Keratinocyte (primary cell): ENCODE results near the gene KCNJ13. TPM values are rescaled to one million over a fixed set of nuclear protein-coding genes. Genes with fewer than 3 reads are reported as not detected.

Source experiments
- DNase-seq: peaks from one replicate; pipeline ENCODE4 v3.0.0-alpha.2; 2011; ENCODE audit warnings: low read depth, missing footprints, low spot score
- FAIRE-seq: peaks from 2 replicates; lab custom pipeline; 2011; peaks lifted over from hg19 to GRCh38; lab: Jason Lieb, UNC
- H2AFZ ChIP-seq: 2 replicates; pipeline ENCODE4 v1.6.0; 2012; ENCODE audit warnings: low read length, control low read depth, inconsistent platforms; ENCODE audit not compliant: control insufficient read depth
- H3K27ac ChIP-seq: 2 replicates; pipeline ENCODE4 v1.5.1; 2011; ENCODE audit warnings: low read length; ENCODE audit not compliant: control insufficient read depth, insufficient read depth
- H3K27me3 ChIP-seq: 3 replicates; pipeline ENCODE4 v1.6.0; 2011; ENCODE audit warnings: low read length; ENCODE audit not compliant: control insufficient read depth, insufficient read depth; ENCODE audit errors: extremely low read depth
- H3K36me3 ChIP-seq, 2 experiments: 2 replicates in 1 of 2; 3 replicates in 1 of 2; pipeline ENCODE4 v1.5.1; 2011; ENCODE audit warnings: low read length in 2 of 2, mild to moderate bottlenecking in 1 of 2; ENCODE audit not compliant: control insufficient read depth in 2 of 2, insufficient read depth in 2 of 2; ENCODE audit errors: extremely low read depth in 1 of 2
- H3K4me1 ChIP-seq: 3 replicates; pipeline ENCODE4 v1.5.1; 2011; ENCODE audit warnings: low read length; ENCODE audit not compliant: control insufficient read depth, insufficient read depth; ENCODE audit errors: extremely low read depth
- H3K4me2 ChIP-seq: 3 replicates; pipeline ENCODE4 v1.6.0; 2011; ENCODE audit warnings: low read depth, low read length; ENCODE audit not compliant: control insufficient read depth, insufficient read depth; ENCODE audit errors: extremely low read depth
- H3K4me3 ChIP-seq, 3 experiments: fragments of 200-600 bp in 1 of 3; sonication (generic) in 1 of 3; 2 replicates in 2 of 3; 3 replicates in 1 of 3; pipeline ENCODE4 v1.5.1; 2011 to 2016; ENCODE audit warnings: low read length in 3 of 3, mild to moderate bottlenecking in 3 of 3, control low read depth in 2 of 3, inconsistent platforms in 1 of 3, low read depth in 1 of 3, mixed read lengths in 1 of 3, mixed run types in 1 of 3, moderate library complexity in 1 of 3; ENCODE audit not compliant: control insufficient read depth in 2 of 3, insufficient read depth in 2 of 3; ENCODE audit errors: extremely low read depth in 1 of 3
- H3K79me2 ChIP-seq: 2 replicates; pipeline ENCODE4 v1.6.0; 2012; ENCODE audit warnings: low read length; ENCODE audit not compliant: control insufficient read depth, insufficient read depth
- H3K9ac ChIP-seq: 3 replicates; pipeline ENCODE4 v1.6.0; 2011; ENCODE audit warnings: low read length; ENCODE audit not compliant: control insufficient read depth, insufficient read depth; ENCODE audit errors: extremely low read depth
- H3K9me1 ChIP-seq: 3 replicates; pipeline ENCODE4 v1.6.0; 2011; ENCODE audit warnings: low read length; ENCODE audit not compliant: control insufficient read depth, insufficient read depth; ENCODE audit errors: extremely low read depth
- H3K9me3 ChIP-seq: 2 replicates; pipeline ENCODE4 v1.5.1; 2012; ENCODE audit warnings: low read depth, low read length; ENCODE audit not compliant: control insufficient read depth
- H4K20me1 ChIP-seq: 3 replicates; pipeline ENCODE4 v1.6.0; 2011; ENCODE audit warnings: low read length; ENCODE audit not compliant: control insufficient read depth, insufficient read depth; ENCODE audit errors: extremely low read depth
- EZH2 ChIP-seq: IDR thresholded peaks from one replicate; pipeline ENCODE4 v1.6.1; 2012; ENCODE audit warnings: inconsistent platforms, mild to moderate bottlenecking, low read length, moderate library complexity
- dilution Hi-C: fragments of 300-500 bp; cut with MboI; formaldehyde crosslinking; loops from one replicate; pipeline ENCODE4 v1.7.0; 2020; ENCODE audit warnings: low sequenced_read_pairs; ENCODE audit not compliant: extremely low pct_ligation_motif_present
- polyA minus RNA-seq, 3 experiments: library from RNA; depleted of rRNA, polyadenylated mRNA; stranded (reverse); fragments of >200 nt; gene quantifications; 1 replicate in 1 of 3; 2 replicates in 1 of 3; 3 replicates in 1 of 3; pipeline ENCODE4 v1.2.3, GENCODE V29; 2011
- polyA plus RNA-seq, 5 experiments: library from polyadenylated mRNA; depleted of rRNA in 3 of 5; stranded (reverse) in 3 of 5; stranded (forward) in 1 of 5; unstranded in 1 of 5; fragments of >200 nt; gene quantifications; 1 replicate in 1 of 5; 2 replicates in 3 of 5; 3 replicates in 1 of 5; pipeline versions ENCODE4 v1.2.1 to v1.2.3, GENCODE V29; 2011 to 2012; ENCODE audit warnings: missing spikeins in 2 of 5, low read depth in 1 of 5, low replicate concordance in 1 of 5
- TF ChIP-seq, protein P1 (sequence below), 3 experiments: IDR thresholded peaks in 1 of 3; conservative IDR thresholded peaks in 1 of 3; optimal IDR thresholded peaks in 1 of 3; 2 replicates in 2 of 3; 3 replicates in 1 of 3; pipeline versions ENCODE3 to v1.5.1; 2011; ENCODE audit warnings: low read length in 3 of 3, mild to moderate bottlenecking in 3 of 3, moderate library complexity in 2 of 3, control low read depth in 1 of 3, inconsistent platforms in 1 of 3; ENCODE audit not compliant: insufficient read depth in 2 of 3; ENCODE audit errors: extremely low read depth in 1 of 3

KCNJ13 gene
- not detected in 3 replicates for polyA plus RNA-seq
- not detected for polyA plus RNA-seq (2011; ENCODE audit: low read depth)
- polyA plus RNA-seq (2011; cell fraction: cytosol; rRNA removed): not detected in 2 replicates
- polyA plus RNA-seq (2011; cell fraction: nucleus; rRNA removed): not detected in 2 replicates
- polyA plus RNA-seq (2012; ENCODE audit: low replicate concordance): 0.79 TPM in 1 of 2 replicates, not detected in the other
- not detected in 3 replicates for polyA minus RNA-seq
- not detected for polyA minus RNA-seq (2011; cell fraction: cytosol; rRNA and poly(A)+ RNA removed)
- polyA minus RNA-seq (2011; cell fraction: nucleus; rRNA and poly(A)+ RNA removed): not detected in 2 replicates

DNA sequence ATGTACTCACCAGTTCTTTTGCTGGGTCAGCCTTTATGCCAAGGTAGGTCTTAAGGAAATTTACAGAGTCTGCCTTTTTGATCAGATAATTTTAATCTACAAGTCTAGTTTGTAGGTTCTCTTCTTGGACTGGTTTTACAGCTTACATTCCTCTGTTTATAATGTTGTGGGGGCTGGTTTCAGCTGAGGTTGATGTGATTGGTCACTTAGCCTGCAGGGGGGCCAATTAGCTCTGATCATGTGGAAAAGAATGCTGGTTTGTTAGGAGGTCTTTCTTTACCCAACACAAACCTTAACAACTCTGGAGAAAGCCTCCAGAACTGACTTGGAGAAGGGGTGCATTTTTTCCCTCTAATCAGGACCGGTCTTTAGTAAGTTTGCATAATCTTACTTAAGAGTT lies at the start of gene KCNJ13:
Gene KCNJ13, minus strand, starts transcription at position 131 of the 400 bp plus-strand sequence. CDS start 5,203 bp downstream, outside the sequence.
- no peaks in the 10 kb centered on the region for H3K9me1 ChIP-seq
- FAIRE-seq: no peak
- H3K9me3 ChIP-seq: no peaks in the 10 kb centered on the region
- H3K27ac ChIP-seq: no peak within 1 kb of the TSS
- H3K4me2 ChIP-seq: no peak within 1 kb of the TSS
- no peak within 1 kb of the TSS for H3K4me3 ChIP-seq
- dilution Hi-C loops: no loop called here
- no peaks in the 10 kb centered on the region for H3K27me3 ChIP-seq
- no peak within 1 kb of the TSS for H2AFZ ChIP-seq
- H3K36me3 ChIP-seq: peaks cover 1 to 32% of the 10 kb centered on the region in 2 experiments
- no peak for TF ChIP-seq EZH2
- TF ChIP-seq, protein P1, sequence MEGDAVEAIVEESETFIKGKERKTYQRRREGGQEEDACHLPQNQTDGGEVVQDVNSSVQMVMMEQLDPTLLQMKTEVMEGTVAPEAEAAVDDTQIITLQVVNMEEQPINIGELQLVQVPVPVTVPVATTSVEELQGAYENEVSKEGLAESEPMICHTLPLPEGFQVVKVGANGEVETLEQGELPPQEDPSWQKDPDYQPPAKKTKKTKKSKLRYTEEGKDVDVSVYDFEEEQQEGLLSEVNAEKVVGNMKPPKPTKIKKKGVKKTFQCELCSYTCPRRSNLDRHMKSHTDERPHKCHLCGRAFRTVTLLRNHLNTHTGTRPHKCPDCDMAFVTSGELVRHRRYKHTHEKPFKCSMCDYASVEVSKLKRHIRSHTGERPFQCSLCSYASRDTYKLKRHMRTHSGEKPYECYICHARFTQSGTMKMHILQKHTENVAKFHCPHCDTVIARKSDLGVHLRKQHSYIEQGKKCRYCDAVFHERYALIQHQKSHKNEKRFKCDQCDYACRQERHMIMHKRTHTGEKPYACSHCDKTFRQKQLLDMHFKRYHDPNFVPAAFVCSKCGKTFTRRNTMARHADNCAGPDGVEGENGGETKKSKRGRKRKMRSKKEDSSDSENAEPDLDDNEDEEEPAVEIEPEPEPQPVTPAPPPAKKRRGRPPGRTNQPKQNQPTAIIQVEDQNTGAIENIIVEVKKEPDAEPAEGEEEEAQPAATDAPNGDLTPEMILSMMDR (optimal IDR thresholded peaks at IDR 0.05 in 1 of 3, IDR thresholded peaks at IDR 0.05 in 1 of 3, conservative IDR thresholded peaks at IDR 0.05 in 1 of 3; ENCODE audit: extremely low read depth in 1 of 3, insufficient read depth in 2 of 3, low read length in 3 of 3): no peak
- no peak within 1 kb of the TSS for H3K9ac ChIP-seq
- no peaks in the 10 kb centered on the region for H4K20me1 ChIP-seq
- H3K4me1 ChIP-seq: no peaks in the 10 kb centered on the region
- DNase-seq: no peak
- no peaks in the 10 kb centered on the region for H3K79me2 ChIP-seq

DNA sequence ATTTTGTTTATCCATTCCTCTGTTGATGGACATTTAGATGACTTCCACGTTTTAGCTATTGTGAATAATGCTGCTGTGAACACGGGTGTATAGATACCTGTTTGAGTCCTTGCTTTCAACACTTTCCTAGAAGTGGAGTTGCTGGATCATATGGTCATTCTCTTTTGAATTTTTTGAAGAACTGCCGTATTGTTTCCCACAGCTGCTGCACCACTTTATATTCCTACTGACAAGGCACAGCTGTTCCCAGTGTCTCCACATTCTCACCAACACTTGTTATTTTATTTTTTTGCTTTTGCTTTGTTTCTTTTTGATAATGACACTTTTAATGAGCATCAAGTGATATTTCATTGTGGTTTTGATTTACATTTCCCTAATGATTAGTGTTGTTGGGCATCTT lies 41.4 kb upstream of the KCNJ13 start:
- no peak overlapping the region for H3K4me3 ChIP-seq
- peaks cover 4 to 15% of the 10 kb centered on the region in 2 experiments for H3K36me3 ChIP-seq
- H3K4me1 ChIP-seq: no peaks in the 10 kb centered on the region
- H3K27me3 ChIP-seq: no peaks in the 10 kb centered on the region
- H3K27ac ChIP-seq: no peak overlapping the region
- dilution Hi-C loops: no loop called here
- H3K9me3 ChIP-seq: no peaks in the 10 kb centered on the region
- no peak overlapping the region for H3K9ac ChIP-seq
- no peaks in the 10 kb centered on the region for H3K9me1 ChIP-seq
- no peak for TF ChIP-seq EZH2
- TF ChIP-seq, protein P1 (optimal IDR thresholded peaks at IDR 0.05 in 1 of 3, IDR thresholded peaks at IDR 0.05 in 1 of 3, conservative IDR thresholded peaks at IDR 0.05 in 1 of 3; ENCODE audit: extremely low read depth in 1 of 3, insufficient read depth in 2 of 3, low read length in 3 of 3): no peak
- no peaks in the 10 kb centered on the region for H4K20me1 ChIP-seq
- H2AFZ ChIP-seq: no peak overlapping the region
- no peak overlapping the region for H3K4me2 ChIP-seq
- DNase-seq (no peak), FAIRE-seq (no peak)
- H3K79me2 ChIP-seq: no peaks in the 10 kb centered on the region
